Stimulated activated CD8-positive, alpha-beta memory T cell treated with anti-CD3 and anti-CD28 coated beads, Interleukin-12 subunit alpha, Interleukin-12 subunit beta, amount 100 ng/mL, for 24 hours (primary cell): ENCODE results near the gene ALG8.
"Not testable (repeated sequence)": the region's sequence is repeated elsewhere in the genome, so short reads cannot be mapped to it uniquely, and the experiment has no call there.

ENCODE experiments used
- DNase-seq: peaks from one replicate; pipeline ENCODE4 v3.0.0-alpha.2; 2020; ENCODE audit errors: extremely low read depth

ALG8 gene

DNA sequence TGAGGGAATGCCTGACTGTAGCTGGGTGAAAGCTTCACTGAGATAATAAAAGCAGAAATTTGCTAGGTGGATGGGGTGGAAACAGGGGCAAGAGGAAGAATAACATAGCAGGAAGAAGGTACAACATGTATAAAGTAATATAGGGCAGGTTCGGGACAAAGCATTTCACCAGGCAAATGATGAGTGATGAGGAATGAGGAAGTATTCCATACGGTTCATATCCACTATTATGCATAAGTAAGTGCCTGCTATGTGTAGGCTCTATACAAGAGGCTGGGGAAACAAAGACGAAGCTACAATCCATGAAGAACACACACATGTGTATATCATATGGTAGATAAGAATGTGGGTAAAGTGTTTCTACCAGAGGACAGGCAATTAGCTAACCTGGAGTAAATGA is 67.7 kb downstream of the ALG8 start:
- no peak for DNase-seq

DNA sequence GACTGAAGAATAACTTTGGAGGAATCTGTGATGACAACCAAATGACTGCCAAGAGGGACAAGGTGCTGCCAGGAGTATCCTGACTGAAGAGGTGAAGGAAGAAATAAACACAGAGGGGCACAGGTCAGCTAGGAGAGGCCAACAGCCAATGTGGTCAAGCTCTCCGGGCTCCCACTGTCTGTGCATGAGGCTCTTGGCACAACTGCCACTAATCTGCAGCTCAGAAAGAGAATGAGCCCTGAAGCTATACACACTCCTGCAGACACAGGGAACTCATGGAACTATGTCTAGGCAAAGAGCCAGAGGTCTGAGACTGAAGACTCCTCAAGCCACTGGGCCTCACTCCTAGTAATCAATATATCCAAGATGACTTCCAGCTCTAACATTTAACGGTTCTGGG is 68.8 kb downstream of the ALG8 start:
- DNase-seq = no peak

DNA sequence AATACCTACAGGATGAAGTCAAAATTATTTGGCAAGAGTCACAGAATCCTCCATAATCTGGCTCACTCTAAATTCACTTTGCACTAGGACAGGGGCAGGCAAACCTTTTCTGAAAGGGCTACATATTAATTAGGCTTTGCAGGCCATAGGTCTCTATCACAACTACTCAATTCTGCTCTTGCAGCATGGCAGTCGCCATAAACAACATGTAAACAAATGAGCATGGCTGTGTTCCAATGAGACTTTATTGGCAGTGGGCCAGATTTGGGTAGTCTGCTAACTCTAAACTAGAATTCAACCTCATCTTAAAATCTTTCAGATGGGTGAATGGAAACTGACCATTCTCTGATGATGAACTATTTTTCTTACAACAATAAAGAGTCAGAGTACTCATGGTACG is 70.0 kb downstream of the ALG8 start:
- no peak for DNase-seq

DNA sequence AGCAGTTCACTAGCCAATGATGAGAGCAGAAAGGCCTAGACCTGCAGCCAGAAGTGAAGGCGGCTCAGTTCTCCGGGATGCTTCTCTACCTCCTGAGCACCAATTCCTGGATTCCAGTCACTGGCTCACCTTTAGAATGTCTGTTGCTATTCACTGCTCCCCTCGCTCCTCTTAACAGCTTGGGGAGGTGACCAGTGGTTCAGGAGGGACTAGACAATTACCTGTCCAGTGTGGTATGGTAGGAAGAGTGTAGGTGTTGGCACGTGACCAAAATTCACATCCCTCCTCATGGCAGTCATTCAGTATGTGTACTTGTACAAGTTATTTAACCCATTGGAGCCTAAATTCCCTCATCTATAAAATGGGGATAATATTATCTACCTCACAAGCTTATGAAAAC is 71.7 kb downstream of the ALG8 start:
- no peak for DNase-seq

DNA sequence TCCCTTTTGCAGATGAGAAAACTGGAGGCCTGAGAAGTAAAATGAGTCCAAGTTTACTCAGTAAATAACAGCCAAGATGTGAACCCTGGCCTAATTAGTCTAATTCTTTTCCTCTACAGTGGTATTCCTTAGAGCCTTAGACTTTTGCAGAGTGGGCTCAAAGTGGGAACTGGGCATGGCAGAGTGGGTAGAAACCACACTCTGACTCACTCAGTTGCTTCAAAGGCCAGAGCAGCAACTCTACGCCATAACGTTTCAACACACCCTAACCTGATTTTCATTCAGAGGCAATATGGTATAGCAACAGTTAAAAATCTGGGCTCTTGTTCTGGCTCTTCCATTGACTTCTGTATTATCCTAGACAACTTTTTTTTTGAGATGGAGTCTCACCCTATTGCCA is 73.0 kb downstream of the ALG8 start:
- no peak for DNase-seq

DNA sequence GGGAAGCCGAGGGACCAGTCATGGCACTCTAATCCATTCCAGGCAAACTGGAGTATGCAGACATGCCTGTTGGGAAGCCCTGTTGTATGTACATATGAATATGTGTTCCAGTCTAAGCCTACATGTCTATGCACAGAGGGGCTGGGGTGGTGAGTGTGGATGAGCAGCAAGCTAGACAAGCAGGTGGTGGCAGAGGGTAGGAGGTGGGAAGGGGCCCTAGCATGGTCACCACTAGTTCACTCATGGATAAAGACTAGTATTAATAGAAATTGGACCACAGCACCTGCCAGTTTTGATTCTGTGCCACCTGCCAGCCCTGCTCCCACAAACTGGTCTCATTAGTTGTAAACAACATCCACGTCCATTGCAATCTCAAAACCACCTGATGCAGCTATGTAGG is 74.2 kb downstream of the ALG8 start:
- no peak for DNase-seq

DNA sequence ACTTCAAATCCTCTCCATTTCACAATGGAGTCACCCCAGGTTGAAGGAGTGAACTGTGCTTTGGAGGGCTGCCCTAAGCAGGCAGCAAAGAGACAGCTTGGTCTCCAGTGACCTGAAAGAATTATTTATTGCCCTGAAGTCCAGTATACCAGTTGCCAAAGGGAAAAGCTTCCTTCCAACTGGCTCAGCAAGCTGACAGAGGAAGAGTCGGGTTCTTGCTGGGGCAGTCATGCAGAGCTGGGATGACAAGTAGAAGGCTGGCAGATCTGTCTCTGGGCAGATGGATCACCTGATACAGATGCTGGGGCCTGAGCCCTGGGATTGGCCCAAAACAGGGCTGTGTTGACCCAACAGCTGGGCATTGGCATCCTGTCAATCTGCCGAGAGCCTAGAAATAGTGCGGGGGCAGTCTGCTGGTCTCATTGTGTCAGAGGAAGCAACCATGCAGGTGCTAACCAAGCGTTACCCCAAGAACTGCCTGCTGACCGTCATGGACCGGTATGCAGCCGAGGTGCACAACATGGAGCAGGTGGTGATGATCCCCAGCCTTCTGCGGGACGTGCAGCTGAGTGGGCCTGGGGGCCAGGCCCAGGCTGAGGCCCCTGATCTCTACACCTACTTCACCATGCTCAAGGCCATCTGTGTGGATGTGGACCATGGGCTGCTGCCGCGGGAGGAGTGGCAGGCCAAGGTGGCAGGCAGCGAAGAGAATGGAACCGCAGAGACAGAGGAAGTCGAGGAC is 75.8 kb downstream of the ALG8 start, which contains the start of gene THRSP:
Gene THRSP (plus strand): TSS at position 422 of the 742 bp plus-strand sequence. CDS start 21 bp downstream, at position 443.
- no peak for DNase-seq

DNA sequence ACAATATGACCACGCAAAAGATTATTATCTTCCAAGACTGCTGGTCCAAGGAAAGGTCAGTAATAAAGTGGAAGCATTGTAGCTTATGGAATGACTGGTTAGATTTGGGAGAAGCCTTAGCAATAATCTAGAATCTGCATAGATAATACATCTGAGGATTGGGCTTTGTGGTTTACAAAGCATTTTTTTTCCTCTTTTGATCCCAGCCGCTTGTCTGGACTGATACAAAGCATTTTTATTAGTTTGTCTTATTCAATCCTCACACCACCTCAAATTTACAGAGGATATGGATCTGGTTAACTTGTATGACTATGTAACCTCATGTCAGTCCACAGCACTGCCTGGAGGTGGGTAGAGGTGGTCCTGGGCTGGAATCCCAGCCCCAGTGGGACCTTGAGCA is 76.8 kb downstream of the ALG8 start:
- no peak for DNase-seq

DNA sequence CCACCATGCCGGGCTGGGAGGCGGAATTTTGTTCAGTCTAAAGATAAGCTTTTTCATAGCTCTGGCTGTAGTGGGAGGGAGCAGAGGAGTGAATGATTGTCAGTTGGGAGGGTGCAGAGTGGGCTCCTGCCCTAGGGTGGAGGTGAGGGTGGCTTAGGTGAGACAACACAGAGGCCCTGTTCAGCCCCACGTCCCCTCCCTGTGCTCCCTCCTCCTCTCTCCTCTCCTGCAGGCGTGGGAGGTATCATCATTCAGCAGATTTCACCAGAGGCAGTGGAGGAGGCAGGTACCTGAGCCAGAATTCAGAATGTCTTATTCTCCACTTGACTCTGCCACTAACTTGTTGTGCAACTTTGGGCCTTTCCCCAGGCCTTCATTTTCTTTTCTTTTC is 77.5 kb downstream of the ALG8 start:
- DNase-seq = no peak

DNA sequence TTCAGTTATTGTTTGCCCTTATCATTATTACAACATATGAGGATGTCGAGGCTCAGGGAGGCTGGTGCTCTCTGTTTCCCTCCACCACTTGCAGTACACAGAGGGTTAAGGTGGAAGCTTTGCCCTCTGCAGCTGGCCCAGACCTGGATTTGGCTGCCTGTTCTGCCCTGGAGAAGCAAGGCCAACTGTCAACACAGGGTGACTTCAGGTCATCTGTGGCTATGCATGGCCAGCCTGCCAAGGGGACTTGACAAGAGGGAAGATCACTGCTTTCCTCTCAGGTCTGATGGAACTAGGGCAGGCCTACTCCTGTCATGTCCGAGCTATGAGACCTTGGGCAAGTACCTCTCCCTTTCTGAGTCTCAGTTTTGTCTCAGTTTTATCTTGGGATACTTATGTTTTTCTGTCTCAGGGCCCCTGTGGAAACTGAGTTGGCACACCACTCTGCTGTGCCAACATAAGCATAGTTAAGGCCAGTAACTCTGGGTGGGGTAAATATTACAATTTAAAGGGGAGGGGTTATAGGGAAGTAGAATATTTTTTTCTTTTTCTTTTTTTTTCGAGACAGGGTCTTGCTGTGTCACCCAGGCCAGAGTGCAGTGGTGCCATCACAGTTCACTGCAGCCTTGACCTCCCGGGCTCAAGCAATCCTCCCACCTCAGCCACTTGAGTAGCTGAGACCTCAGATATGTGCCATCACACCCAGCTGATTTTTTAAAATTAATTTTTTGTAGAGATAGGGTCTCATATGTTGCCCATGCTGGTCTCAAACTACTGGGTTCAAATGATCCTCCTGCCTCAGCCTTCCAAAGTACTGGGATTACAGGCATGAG is 78.1 kb downstream of the ALG8 start:
- no peak for DNase-seq

DNA sequence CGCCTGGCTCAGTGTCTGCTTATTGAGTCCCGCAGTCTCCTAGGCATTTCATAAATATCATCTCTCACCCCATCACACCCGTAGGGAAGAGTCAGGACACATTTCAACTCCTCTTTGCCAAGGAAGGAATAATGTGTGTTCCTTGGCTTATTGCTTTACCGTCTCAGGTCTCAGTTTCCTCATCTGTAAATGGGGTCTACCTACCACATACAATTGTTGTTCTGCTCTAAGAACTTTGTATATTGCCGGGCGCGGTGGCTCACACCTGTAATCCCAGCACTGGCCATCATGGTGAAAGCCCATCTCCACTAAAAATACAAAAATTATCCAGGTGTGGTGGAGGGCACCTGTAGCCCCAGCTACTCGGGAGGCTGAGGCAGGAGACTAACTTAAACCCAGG is 78.9 kb downstream of the ALG8 start:
- no peak for DNase-seq

DNA sequence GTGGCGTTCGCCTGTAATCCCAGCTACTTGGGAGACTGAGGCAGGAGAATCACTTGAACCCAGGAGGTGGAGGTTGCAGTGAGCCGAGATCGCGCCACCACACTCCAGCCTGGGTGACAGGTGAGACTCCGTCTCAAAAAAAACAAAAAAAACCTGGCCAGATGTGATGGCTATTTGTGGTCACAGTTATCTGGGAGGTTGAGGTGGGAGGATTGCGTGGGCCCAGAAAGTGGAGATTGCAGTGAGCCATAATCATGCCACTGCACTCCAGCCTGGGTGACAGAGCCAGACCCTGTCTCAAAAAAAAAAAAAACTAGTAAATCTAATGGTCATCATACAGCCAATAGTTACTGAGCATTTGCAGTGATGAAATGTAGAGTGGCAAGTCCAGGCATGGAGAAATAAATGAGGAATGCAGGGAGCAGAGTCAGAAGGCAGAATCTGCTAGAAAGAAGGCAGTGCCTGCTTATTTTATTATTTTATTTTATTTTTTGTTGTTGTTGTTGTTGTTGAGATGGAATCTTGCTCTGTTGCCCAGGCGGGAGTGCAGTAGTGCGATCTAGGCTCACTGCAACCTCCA is 79.6 kb downstream of the ALG8 start:
- not testable (repeated sequence) for DNase-seq

DNA sequence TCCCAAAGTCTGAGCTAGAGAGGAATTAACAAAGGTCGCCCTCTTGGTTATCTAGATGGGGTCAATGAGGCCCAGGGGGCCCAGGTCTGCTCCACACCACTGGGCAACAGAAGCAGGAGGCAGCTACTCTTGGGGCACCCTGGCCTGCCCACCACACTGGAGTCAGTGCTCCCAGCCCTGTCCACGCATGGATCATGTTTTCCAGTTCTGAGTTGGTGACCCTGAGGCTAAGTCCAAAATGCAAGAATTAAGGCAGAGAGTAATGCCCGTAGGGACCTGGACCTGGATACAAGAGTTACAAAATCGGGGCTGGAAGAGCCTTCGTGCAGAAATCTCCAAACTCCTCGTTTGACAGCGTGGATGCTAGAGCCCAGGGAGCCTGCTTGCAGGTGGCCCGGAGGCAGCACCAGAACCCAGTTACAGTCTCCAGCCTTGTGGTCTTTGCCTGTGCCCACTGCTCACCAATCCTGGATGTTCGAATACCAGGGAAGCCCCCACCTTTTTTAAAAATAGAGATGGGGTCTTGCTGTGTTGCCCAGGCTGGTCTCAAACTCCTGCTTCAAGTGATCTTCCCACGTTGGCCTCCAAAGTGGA is 81.9 kb downstream of the ALG8 start:
- DNase-seq = no peak

DNA sequence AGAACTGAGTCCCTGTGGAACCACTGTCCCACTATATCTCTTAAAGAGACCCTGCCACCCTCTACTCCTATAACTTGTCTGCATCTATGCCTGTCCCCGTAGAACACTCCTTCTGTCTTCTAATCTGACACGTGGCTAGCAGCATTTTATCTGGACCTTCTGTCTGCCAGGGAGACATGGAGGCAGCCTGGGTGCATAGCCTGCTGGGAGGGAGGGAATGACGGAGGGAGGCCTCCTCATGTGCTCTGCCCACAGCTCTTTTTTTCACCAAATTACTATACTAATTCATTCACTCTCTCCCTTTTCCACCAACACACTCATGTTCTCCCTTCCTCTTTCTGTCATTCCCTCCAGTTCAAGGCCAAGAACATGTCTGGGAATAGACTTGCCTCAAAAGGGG is 83.3 kb downstream of the ALG8 start:
- DNase-seq = no peak

DNA sequence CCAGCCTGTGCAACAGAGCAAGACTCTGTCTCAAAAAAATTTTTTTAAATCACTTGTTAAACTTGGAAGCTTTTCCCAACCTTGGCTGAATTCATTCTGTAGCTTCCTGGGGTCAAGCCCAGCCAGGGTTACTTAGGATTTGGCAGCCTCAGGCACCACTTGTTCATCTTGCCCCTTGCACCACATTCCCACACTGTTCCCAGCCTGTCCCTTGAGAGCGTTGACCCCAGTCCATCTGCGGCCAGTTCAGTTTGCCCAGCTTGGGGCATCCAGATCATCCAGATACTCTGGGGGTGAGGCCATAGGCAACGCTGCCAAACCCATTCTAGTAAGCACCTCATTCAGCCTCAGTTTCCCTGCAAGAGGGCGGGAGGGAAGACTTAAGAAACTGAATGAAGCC is 84.5 kb downstream of the ALG8 start:
- DNase-seq = no peak

DNA sequence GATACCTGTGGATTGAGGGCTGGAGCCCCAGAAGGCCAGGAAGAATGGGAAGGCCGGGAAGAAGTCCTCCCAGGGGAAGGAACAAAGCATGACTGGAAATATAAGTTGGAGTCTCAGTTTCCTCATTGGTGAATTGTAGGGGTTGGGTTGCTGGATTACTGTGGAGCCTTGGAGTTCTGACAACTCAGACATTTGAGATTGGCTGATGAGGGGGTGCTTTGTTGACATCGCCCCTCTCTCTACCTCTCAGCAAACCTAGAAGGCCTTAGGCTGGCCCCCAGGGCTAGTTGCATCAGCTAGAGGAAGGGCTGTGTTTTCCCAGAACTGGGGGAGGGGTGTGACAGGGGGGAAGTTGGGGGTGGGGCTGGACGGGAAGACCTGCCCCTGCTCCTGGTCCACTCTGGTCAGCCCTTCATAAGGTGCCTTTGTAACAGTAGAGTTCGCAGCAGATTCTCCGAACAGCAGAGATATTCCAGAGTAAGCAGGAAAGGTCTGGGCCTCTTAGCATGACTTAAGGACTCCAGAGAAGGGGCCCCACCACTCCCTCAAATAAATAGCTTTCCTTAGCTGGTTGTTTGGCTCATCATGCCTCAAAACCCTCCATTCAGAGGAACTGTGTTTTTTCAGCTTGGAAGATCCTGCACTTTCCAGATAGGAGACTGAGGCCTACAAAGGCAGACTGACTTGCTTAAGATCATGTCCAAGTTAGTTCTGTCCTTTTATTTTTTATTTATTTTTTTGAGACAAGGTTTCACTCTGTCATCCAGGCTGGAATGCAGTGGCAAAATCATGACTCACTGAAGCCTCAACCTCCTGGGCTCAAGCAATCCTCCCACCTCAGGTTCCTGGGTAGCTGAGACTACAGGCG is 88.2 kb downstream of the ALG8 start:
- DNase-seq = no peak
